ENCODE results near the gene UTP25. TPM values are rescaled to one million over a fixed set of nuclear protein-coding genes. Genes with fewer than 3 reads are reported as not detected.

The UTP25 gene
- total RNA-seq, 6 experiments from 2014 or later = 9.0 to 18.5 (median 16.2) TPM

- TF ChIP-seq, protein P1, sequence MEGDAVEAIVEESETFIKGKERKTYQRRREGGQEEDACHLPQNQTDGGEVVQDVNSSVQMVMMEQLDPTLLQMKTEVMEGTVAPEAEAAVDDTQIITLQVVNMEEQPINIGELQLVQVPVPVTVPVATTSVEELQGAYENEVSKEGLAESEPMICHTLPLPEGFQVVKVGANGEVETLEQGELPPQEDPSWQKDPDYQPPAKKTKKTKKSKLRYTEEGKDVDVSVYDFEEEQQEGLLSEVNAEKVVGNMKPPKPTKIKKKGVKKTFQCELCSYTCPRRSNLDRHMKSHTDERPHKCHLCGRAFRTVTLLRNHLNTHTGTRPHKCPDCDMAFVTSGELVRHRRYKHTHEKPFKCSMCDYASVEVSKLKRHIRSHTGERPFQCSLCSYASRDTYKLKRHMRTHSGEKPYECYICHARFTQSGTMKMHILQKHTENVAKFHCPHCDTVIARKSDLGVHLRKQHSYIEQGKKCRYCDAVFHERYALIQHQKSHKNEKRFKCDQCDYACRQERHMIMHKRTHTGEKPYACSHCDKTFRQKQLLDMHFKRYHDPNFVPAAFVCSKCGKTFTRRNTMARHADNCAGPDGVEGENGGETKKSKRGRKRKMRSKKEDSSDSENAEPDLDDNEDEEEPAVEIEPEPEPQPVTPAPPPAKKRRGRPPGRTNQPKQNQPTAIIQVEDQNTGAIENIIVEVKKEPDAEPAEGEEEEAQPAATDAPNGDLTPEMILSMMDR (IDR thresholded peaks at IDR 0.05) = no peak
- H3K36me3 Mint-ChIP-seq (ENCODE audit: low read depth) = no peaks in the 10 kb centered on the region
- H3K27ac Mint-ChIP-seq = no peak overlapping the region
- H3K4me3 Mint-ChIP-seq = no peak overlapping the region
- H3K4me1 Mint-ChIP-seq (ENCODE audit: low read depth) = peaks cover 46% of the 10 kb centered on the region
- peaks cover 4% of the 10 kb centered on the region for H3K27me3 Mint-ChIP-seq (ENCODE audit: insufficient read depth)
- DNase-seq = no peak
- no peaks in the 10 kb centered on the region for H3K9me3 Mint-ChIP-seq
Observed at GRCh38 chr1:209802780-209803152, 25.0 kb upstream of the UTP25 start.

GRCh38 chr1:209803568-209803967 lies 24.2 kb upstream of the UTP25 start:
- H3K9me3 Mint-ChIP-seq = no peaks in the 10 kb centered on the region
- peaks cover 2% of the 10 kb centered on the region; the same call in 1 of the 2 replicates for H3K27me3 Mint-ChIP-seq (ENCODE audit: insufficient read depth)
- no peaks in the 10 kb centered on the region for H3K36me3 Mint-ChIP-seq (ENCODE audit: low read depth)
- TF ChIP-seq, protein P1 (IDR thresholded peaks at IDR 0.05) = no peak
- peaks cover 47% of the 10 kb centered on the region for H3K4me1 Mint-ChIP-seq (ENCODE audit: low read depth)
- H3K27ac Mint-ChIP-seq = no peak overlapping the region
- no peak overlapping the region for H3K4me3 Mint-ChIP-seq
- DNase-seq = no peak

DNA sequence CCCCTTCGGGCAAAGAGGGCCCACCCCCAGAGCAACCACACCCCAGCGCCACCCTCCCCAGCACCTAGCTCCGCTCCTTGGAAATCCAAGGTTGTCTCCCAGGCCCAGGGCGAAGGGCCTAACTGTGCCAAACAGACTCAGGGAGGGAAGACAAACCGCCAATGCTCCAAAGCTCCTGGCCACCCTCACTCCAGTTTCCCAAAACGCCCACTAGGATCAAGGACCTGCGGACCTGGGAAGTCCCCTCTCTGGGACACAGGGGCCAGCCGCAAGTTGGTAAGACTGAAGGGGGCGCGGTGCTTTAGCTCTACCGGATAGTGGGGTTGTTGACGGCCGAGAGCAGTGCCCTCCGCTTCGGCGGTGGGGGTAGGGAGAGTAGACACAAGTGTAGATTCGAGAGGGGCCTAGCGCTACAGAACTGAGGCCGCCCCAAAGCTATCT lies 22.4 kb upstream of the UTP25 start:
- TF ChIP-seq, protein P1 (IDR thresholded peaks at IDR 0.05) = no peak
- DNase-seq = no peak
- Mint-ChIP-seq H3K9me3 (no peaks in the 10 kb centered on the region), H3K27ac (no peak overlapping the region), H3K36me3 (ENCODE audit: low read depth) (no peaks in the 10 kb centered on the region), H3K4me1 (ENCODE audit: low read depth) (peaks cover 48% of the 10 kb centered on the region), H3K4me3 (peak overlapping the region; percentile 81; the same call in 1 of the 2 replicates), H3K27me3 (ENCODE audit: insufficient read depth) (peaks cover 2% of the 10 kb centered on the region; the same call in 1 of the 2 replicates)

DNA sequence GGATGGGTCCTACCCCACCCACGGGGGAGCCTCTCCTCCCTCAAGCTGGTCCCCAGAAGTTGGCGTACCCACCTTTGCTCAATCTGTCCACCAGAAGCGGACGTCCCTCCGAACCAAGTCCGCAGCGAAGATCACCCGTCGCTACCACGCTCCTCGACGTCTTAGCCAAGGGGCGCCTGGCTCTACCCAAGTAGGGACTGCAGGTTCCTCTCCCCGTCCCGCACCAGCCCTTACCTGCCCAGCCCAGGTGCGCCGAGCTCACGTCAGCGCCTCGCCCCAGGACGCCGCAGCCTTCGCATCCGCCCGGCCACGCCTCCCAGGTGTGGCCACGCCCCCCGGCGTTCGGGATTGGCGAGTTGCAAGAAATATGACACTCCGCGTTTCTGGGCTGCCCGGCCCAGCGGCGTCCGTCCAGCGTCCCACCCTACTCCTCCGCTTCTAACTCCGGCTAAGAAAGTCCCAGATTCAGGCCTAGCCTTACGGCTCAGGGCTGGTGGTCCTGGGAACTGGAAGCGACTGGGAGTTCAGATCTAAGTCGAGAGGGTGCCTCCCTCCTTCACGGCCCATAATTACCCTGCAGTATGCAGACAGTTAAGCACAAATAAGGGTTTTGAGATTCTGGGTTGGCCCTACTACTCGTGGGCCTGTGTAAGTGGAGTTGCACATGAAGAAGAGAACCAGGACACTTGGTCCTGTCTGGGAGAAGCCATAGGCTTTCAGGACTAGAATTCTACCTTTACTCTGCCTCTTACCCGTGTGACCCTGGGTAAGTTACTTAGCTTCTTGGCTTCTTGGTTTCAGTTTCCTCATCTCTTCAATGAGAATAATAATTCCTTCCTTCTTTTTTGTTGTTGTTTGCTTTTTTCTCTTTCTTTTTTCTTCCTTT lies 21.7 kb upstream of the UTP25 start, which contains the start of gene IRF6:
Gene IRF6 (minus strand): TSS at position 268 of the 886 bp plus-strand sequence. CDS start 4,729 bp downstream, outside the sequence.
- peak within 1 kb of the TSS; percentile 82; the same call in 1 of the 2 replicates for H3K27ac Mint-ChIP-seq
- peaks cover 2% of the 10 kb centered on the region; the same call in 1 of the 2 replicates for H3K27me3 Mint-ChIP-seq (ENCODE audit: insufficient read depth)
- H3K4me3 Mint-ChIP-seq = peak within 1 kb of the TSS; percentile 81; the same call in 1 of the 2 replicates
- no peaks in the 10 kb centered on the region for H3K36me3 Mint-ChIP-seq (ENCODE audit: low read depth)
- TF ChIP-seq, protein P1 (IDR thresholded peaks at IDR 0.05) = no peak
- DNase-seq = peak; percentile 51
- H3K4me1 Mint-ChIP-seq (ENCODE audit: low read depth) = peaks cover 43% of the 10 kb centered on the region
- H3K9me3 Mint-ChIP-seq = no peaks in the 10 kb centered on the region

- H3K27me3 Mint-ChIP-seq (ENCODE audit: insufficient read depth) = peaks cover 2% of the 10 kb centered on the region; the same call in 1 of the 2 replicates
- no peak overlapping the region for H3K4me3 Mint-ChIP-seq
- H3K36me3 Mint-ChIP-seq (ENCODE audit: low read depth) = no peaks in the 10 kb centered on the region
- H3K4me1 Mint-ChIP-seq (ENCODE audit: low read depth) = peaks cover 29% of the 10 kb centered on the region
- TF ChIP-seq, protein P1 (IDR thresholded peaks at IDR 0.05) = no peak
- H3K9me3 Mint-ChIP-seq = no peaks in the 10 kb centered on the region
- DNase-seq = no peak
- H3K27ac Mint-ChIP-seq = peak overlapping the region; percentile 8; the same call in 1 of the 2 replicates
Observed at GRCh38 chr1:209807509-209807908, 20.3 kb upstream of the UTP25 start.
